HCT116 (cell line): ENCODE measurements around the gene VPS39. TPM values are rescaled to one million over a fixed set of nuclear protein-coding genes. Genes with fewer than 3 reads are reported as not detected.

Experiments used
- ATAC-seq: fragments of 200-7000 bp; cut with Tn5 transposase; 2 replicates; pipeline ENCODE4 v1.9.1; 2020; ENCODE audit warnings: mild to moderate bottlenecking, moderate library complexity
- BruUV-seq: library from RNA; stranded (reverse); fragments of 400-500 nt; replicated peaks from 2 replicates; lab custom pipeline; 2021; lab: Mats Ljungman, UMichigan
- CTCF ChIA-PET: fragments of 300-600 bp; sonication (Branson Sonifier 250); formaldehyde crosslinking; loops from one replicate; lab custom pipeline; 2021; ENCODE audit warnings: antibody characterized with exemption; lab: Charles Lee
- POLR2A ChIA-PET: fragments of 300-600, 350-600 bp; sonication (Branson Sonifier 250); formaldehyde crosslinking; loops from one replicate; lab custom pipeline; 2021; ENCODE audit warnings: antibody characterized with exemption; lab: Charles Lee
- RAD21 ChIA-PET, 2 experiments: fragments of 300-600 bp; sonication (Branson Sonifier 250); formaldehyde crosslinking; loops; one replicate each; lab custom pipeline; 2023; ENCODE audit warnings: low total read pairs in 2 of 2; ENCODE audit not compliant: uncharacterized antibody in 2 of 2, unreplicated experiment in 2 of 2, low non-redundant PET in 1 of 2; lab: Charles Lee
- DNase-seq: peaks from one replicate; pipeline ENCODE4 v3.0.0-alpha.2; 2010; ENCODE audit warnings: low read depth, low spot score
- H2AFZ ChIP-seq: fragments of 200-600 bp; shearing (Covaris generic), sonication (generic); 2 replicates; pipeline ENCODE4 v1.6.1; 2017; ENCODE audit warnings: low read depth, mixed run types, mixed read lengths, antibody characterized with exemption, low read length; ENCODE audit not compliant: poor library complexity, severe bottlenecking
- H3K27ac ChIP-seq: 2 replicates; pipeline ENCODE4 v1.5.1; 2012; ENCODE audit warnings: low read depth, low read length
- H3K27me3 ChIP-seq: fragments of 200-600 bp; sonication (generic); 2 replicates; pipeline ENCODE4 v1.6.1; 2016; ENCODE audit warnings: mixed run types, low read length, mixed read lengths; ENCODE audit not compliant: insufficient read depth
- H3K36me3 ChIP-seq, 2 experiments: fragments of 200-500 bp in 1 of 2; fragments of 200-600 bp in 1 of 2; sonication (Bioruptor generic) in 1 of 2; sonication (generic) in 1 of 2; 2 replicates each; pipeline versions ENCODE4 v1.5.1 to v1.6.1; 2014 to 2016; ENCODE audit warnings: low read length in 2 of 2, inconsistent platforms in 1 of 2, mixed read lengths in 1 of 2, mixed run types in 1 of 2; ENCODE audit not compliant: insufficient read depth in 2 of 2, control insufficient read depth in 1 of 2
- H3K4me1 ChIP-seq, 2 experiments: fragments of 200-600 bp in 1 of 2; sonication (generic) in 1 of 2; 2 replicates each; pipeline versions ENCODE4 v1.5.1 to v1.6.1; 2012 to 2017; ENCODE audit warnings: low read length in 2 of 2, inconsistent platforms in 1 of 2, mild to moderate bottlenecking in 1 of 2, mixed read lengths in 1 of 2, mixed run types in 1 of 2, moderate library complexity in 1 of 2; ENCODE audit not compliant: insufficient read depth in 2 of 2, control insufficient read depth in 1 of 2
- H3K4me2 ChIP-seq: fragments of 200-600 bp; sonication (generic); 2 replicates; pipeline ENCODE4 v1.6.1; 2017; ENCODE audit warnings: mixed run types, low read length, mixed read lengths
- H3K4me3 ChIP-seq, 2 experiments: fragments of 200-600 bp in 1 of 2; sonication (generic) in 1 of 2; replicated peaks in 1 of 2; 2 replicates each; pipeline ENCODE4 v1.5.1; 2011 to 2016; ENCODE audit warnings: low read length in 2 of 2, control low read depth in 1 of 2, low read depth in 1 of 2, mild to moderate bottlenecking in 1 of 2, mixed read lengths in 1 of 2, mixed run types in 1 of 2
- H3K79me2 ChIP-seq: fragments of 200-600 bp; sonication (generic); 2 replicates; pipeline ENCODE4 v1.6.1; 2017; ENCODE audit warnings: mild to moderate bottlenecking, mixed run types, low read length, moderate library complexity, mixed read lengths; ENCODE audit not compliant: insufficient read depth
- H3K9ac ChIP-seq: fragments of 200-600 bp; sonication (generic); 2 replicates; pipeline ENCODE4 v1.6.1; 2016; ENCODE audit warnings: low read length, mixed read lengths
- H3K9me2 ChIP-seq: fragments of 200-600 bp; sonication (generic), shearing (Covaris generic); 2 replicates; pipeline ENCODE4 v1.6.1; 2017; ENCODE audit warnings: mixed run types, mild to moderate bottlenecking, moderate library complexity; ENCODE audit not compliant: insufficient read depth
- H3K9me3 ChIP-seq, 2 experiments: fragments of 200-500 bp in 1 of 2; fragments of 200-600 bp in 1 of 2; sonication (Bioruptor generic) in 1 of 2; sonication (generic) in 1 of 2; 2 replicates each; pipeline ENCODE4 v1.6.1; 2014 to 2017; ENCODE audit warnings: low read length in 2 of 2, mixed read lengths in 2 of 2, inconsistent platforms in 1 of 2, low read depth in 1 of 2, mild to moderate bottlenecking in 1 of 2, mixed run types in 1 of 2, moderate library complexity in 1 of 2; ENCODE audit not compliant: control insufficient read depth in 1 of 2, insufficient read depth in 1 of 2
- H4K20me1 ChIP-seq: fragments of 200-600 bp; sonication (generic), shearing (Covaris generic); 2 replicates; pipeline ENCODE4 v1.6.1; 2017; ENCODE audit warnings: mixed run types, mild to moderate bottlenecking, moderate library complexity; ENCODE audit not compliant: insufficient read depth
- CBX3 ChIP-seq: IDR thresholded peaks from 2 replicates; pipeline ENCODE4 v1.6.1; 2012; ENCODE audit warnings: low read depth
- EZH2 ChIP-seq: fragments of 200-600 bp; sonication (generic); IDR thresholded peaks from 2 replicates; pipeline ENCODE4 v1.6.1; 2017; ENCODE audit warnings: antibody characterized with exemption, mixed run types
- EZH2phosphoT487 ChIP-seq: fragments of 200-600 bp; IDR thresholded peaks from 2 replicates; pipeline ENCODE4 v1.6.1; 2018; ENCODE audit warnings: antibody characterized with exemption, borderline replicate concordance
- SIN3A ChIP-seq: IDR thresholded peaks from 2 replicates; pipeline ENCODE4 v1.6.1; 2012; ENCODE audit warnings: low read depth
- SRF ChIP-seq: IDR thresholded peaks from 2 replicates; pipeline ENCODE4 v1.6.1; 2012; ENCODE audit warnings: low read depth
- intact Hi-C: fragments of 100-400 bp; cut with micrococcal nuclease; formaldehyde crosslinking; loops from 2 replicates; pipeline ENCODE4 v1.10.0; 2022
- total RNA-seq: library from RNA; stranded (reverse); gene quantifications from one replicate; pipeline ENCODE4 v1.2.1, GENCODE V29; 2021; ENCODE audit not compliant: unreplicated experiment
- TF ChIP-seq, protein P1 (sequence below), 3 experiments: fragments of 200-600 bp in 1 of 3; sonication (generic) in 1 of 3; IDR thresholded peaks in 2 of 3; conservative IDR thresholded peaks in 1 of 3; 2 replicates each; pipeline ENCODE4 v1.5.1; 2012 to 2017; ENCODE audit warnings: low read depth in 2 of 3, low read length in 2 of 3, antibody characterized with exemption in 1 of 3, borderline replicate concordance in 1 of 3, control low read depth in 1 of 3, mild to moderate bottlenecking in 1 of 3, mixed read lengths in 1 of 3, mixed run types in 1 of 3, moderate library complexity in 1 of 3; ENCODE audit not compliant: insufficient read depth in 1 of 3
- TF ChIP-seq, protein P2 (sequence below): IDR thresholded peaks from 2 replicates; pipeline ENCODE4 v1.6.1; 2012; ENCODE audit warnings: low read depth

Gene VPS39
- total RNA-seq, 1 experiment from 2014 or later: 40.1 TPM

GRCh38 chr15:42144841-42145375 is 63.2 kb downstream of the VPS39 start:
- DNase-seq (no peak), ATAC-seq (no peak)
- TF ChIP-seq CBX3 (no peak), EZH2phosphoT487 (no peak), SIN3A (no peak), EZH2 (no peak), SRF (no peak)
- TF ChIP-seq, protein P1, sequence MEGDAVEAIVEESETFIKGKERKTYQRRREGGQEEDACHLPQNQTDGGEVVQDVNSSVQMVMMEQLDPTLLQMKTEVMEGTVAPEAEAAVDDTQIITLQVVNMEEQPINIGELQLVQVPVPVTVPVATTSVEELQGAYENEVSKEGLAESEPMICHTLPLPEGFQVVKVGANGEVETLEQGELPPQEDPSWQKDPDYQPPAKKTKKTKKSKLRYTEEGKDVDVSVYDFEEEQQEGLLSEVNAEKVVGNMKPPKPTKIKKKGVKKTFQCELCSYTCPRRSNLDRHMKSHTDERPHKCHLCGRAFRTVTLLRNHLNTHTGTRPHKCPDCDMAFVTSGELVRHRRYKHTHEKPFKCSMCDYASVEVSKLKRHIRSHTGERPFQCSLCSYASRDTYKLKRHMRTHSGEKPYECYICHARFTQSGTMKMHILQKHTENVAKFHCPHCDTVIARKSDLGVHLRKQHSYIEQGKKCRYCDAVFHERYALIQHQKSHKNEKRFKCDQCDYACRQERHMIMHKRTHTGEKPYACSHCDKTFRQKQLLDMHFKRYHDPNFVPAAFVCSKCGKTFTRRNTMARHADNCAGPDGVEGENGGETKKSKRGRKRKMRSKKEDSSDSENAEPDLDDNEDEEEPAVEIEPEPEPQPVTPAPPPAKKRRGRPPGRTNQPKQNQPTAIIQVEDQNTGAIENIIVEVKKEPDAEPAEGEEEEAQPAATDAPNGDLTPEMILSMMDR (IDR thresholded peaks at IDR 0.05 in 2 of 3, conservative IDR thresholded peaks at IDR 0.05 in 1 of 3; ENCODE audit: borderline replicate concordance in 1 of 3, insufficient read depth in 1 of 3, low read depth in 2 of 3, low read length in 2 of 3): no peak
- TF ChIP-seq, protein P2, sequence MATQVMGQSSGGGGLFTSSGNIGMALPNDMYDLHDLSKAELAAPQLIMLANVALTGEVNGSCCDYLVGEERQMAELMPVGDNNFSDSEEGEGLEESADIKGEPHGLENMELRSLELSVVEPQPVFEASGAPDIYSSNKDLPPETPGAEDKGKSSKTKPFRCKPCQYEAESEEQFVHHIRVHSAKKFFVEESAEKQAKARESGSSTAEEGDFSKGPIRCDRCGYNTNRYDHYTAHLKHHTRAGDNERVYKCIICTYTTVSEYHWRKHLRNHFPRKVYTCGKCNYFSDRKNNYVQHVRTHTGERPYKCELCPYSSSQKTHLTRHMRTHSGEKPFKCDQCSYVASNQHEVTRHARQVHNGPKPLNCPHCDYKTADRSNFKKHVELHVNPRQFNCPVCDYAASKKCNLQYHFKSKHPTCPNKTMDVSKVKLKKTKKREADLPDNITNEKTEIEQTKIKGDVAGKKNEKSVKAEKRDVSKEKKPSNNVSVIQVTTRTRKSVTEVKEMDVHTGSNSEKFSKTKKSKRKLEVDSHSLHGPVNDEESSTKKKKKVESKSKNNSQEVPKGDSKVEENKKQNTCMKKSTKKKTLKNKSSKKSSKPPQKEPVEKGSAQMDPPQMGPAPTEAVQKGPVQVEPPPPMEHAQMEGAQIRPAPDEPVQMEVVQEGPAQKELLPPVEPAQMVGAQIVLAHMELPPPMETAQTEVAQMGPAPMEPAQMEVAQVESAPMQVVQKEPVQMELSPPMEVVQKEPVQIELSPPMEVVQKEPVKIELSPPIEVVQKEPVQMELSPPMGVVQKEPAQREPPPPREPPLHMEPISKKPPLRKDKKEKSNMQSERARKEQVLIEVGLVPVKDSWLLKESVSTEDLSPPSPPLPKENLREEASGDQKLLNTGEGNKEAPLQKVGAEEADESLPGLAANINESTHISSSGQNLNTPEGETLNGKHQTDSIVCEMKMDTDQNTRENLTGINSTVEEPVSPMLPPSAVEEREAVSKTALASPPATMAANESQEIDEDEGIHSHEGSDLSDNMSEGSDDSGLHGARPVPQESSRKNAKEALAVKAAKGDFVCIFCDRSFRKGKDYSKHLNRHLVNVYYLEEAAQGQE: no peak
- Histone ChIP-seq H2AFZ (no peak overlapping the region), H3K27me3 (no peaks in the 10 kb centered on the region; the same call in 1 of the 2 replicates), H3K9me3 (no peaks in the 10 kb centered on the region), H4K20me1 (no peaks in the 10 kb centered on the region), H3K36me3 (no peaks in the 10 kb centered on the region), H3K4me1 (no peaks in the 10 kb centered on the region), H3K9me2 (no peaks in the 10 kb centered on the region), H3K27ac (no peak overlapping the region), H3K79me2 (no peaks in the 10 kb centered on the region), H3K4me2 (no peak overlapping the region), H3K4me3 (no peak overlapping the region), H3K9ac (no peak overlapping the region)
- BruUV-seq: no TSS peak
- intact Hi-C loops: no loop called here
- POLR2A ChIA-PET: no interaction called here
- RAD21 ChIA-PET: no interaction called here
- CTCF ChIA-PET: interaction anchor here (0.8 kb wide), 1 partner anchor 11 kb away, joined by 3 read pairs; no protein-coding TSS in a partner anchor
